Thoracic aorta (tissue), 2 donors: ENCODE results near the gene FHIT. TPM values are rescaled to one million over a fixed set of nuclear protein-coding genes. Genes with fewer than 3 reads are reported as not detected.

ENCODE experiments used
- ATAC-seq: fragments of 150-250 bp; one replicate; pipeline ENCODE4 v1.8.0; 2017; ENCODE audit warnings: low read depth; ENCODE audit not compliant: insufficient number of reproducible peaks, low FRiP score
- DNase-seq: peaks from one replicate; pipeline ENCODE4 v3.0.0-alpha.2; 2020; ENCODE audit warnings: low spot score
- H3K27ac ChIP-seq, 2 donors: fragments of 200-600 bp; sonication (generic); 1 replicate in 1 of 2; 2 replicates in 1 of 2; pipeline ENCODE4 v1.5.1; 2016; ENCODE audit warnings: mild to moderate bottlenecking in 2 of 2, moderate library complexity in 2 of 2
- H3K27me3 ChIP-seq: fragments of 200-600 bp; sonication (generic); replicated peaks from 2 replicates; pipeline ENCODE4 v1.6.0; 2016; ENCODE audit warnings: mild to moderate bottlenecking; ENCODE audit not compliant: insufficient read depth
- H3K36me3 ChIP-seq: fragments of 200-600 bp; sonication (generic); one replicate; pipeline ENCODE4 v1.5.1; 2016
- H3K4me1 ChIP-seq, 2 donors: fragments of 200-600 bp; sonication (generic); 1 replicate in 1 of 2; 2 replicates in 1 of 2; pipeline versions ENCODE4 v1.5.1 to v1.6.0; 2016; ENCODE audit warnings: low read depth in 2 of 2, mild to moderate bottlenecking in 1 of 2; ENCODE audit not compliant: control insufficient read depth in 1 of 2
- H3K4me3 ChIP-seq: fragments of 200-600 bp; sonication (generic); 2 replicates; pipeline ENCODE4 v1.5.1; 2016; ENCODE audit warnings: mild to moderate bottlenecking
- H3K9me3 ChIP-seq: fragments of 200-600 bp; sonication (generic); 2 replicates; pipeline ENCODE4 v1.5.1; 2016
- total RNA-seq, 2 donors: library from RNA; depleted of rRNA; stranded (reverse); fragments of >200 nt; gene quantifications; one replicate each; pipeline versions ENCODE4 v1.1.0 to v1.2.3, GENCODE V29; 2016
- TF ChIP-seq, protein P1 (sequence below): fragments of 200-600 bp; sonication (generic); IDR thresholded peaks from one replicate; pipeline ENCODE4 v1.5.1; 2019; ENCODE audit warnings: antibody characterized with exemption

FHIT gene
- total RNA-seq, 2 donors from 2014 or later, result 2.0 to 2.3 TPM

GRCh38 chr3:60046210-60046609 is 1205.0 kb downstream of the FHIT start:
- no peaks in the 10 kb centered on the region for H3K27me3 ChIP-seq
- no peaks in the 10 kb centered on the region for H3K9me3 ChIP-seq
- H3K4me1 ChIP-seq, result no peaks in the 10 kb centered on the region
- no peak overlapping the region for H3K4me3 ChIP-seq
- DNase-seq (no peak), ATAC-seq (no peak)
- H3K36me3 ChIP-seq, result no peaks in the 10 kb centered on the region
- TF ChIP-seq, protein P1, sequence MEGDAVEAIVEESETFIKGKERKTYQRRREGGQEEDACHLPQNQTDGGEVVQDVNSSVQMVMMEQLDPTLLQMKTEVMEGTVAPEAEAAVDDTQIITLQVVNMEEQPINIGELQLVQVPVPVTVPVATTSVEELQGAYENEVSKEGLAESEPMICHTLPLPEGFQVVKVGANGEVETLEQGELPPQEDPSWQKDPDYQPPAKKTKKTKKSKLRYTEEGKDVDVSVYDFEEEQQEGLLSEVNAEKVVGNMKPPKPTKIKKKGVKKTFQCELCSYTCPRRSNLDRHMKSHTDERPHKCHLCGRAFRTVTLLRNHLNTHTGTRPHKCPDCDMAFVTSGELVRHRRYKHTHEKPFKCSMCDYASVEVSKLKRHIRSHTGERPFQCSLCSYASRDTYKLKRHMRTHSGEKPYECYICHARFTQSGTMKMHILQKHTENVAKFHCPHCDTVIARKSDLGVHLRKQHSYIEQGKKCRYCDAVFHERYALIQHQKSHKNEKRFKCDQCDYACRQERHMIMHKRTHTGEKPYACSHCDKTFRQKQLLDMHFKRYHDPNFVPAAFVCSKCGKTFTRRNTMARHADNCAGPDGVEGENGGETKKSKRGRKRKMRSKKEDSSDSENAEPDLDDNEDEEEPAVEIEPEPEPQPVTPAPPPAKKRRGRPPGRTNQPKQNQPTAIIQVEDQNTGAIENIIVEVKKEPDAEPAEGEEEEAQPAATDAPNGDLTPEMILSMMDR, result no peak
- H3K27ac ChIP-seq, result no peak overlapping the region

- DNase-seq (no peak), ATAC-seq (no peak)
- no peaks in the 10 kb centered on the region for H3K9me3 ChIP-seq
- H3K4me3 ChIP-seq, result no peak overlapping the region
- no peak overlapping the region for H3K27ac ChIP-seq
- H3K4me1 ChIP-seq, result no peaks in the 10 kb centered on the region
- no peaks in the 10 kb centered on the region for H3K36me3 ChIP-seq
- TF ChIP-seq, protein P1, result no peak
- no peaks in the 10 kb centered on the region for H3K27me3 ChIP-seq
Measured at GRCh38 chr3:60045686-60046085, 1205.6 kb downstream of the FHIT start.

DNA sequence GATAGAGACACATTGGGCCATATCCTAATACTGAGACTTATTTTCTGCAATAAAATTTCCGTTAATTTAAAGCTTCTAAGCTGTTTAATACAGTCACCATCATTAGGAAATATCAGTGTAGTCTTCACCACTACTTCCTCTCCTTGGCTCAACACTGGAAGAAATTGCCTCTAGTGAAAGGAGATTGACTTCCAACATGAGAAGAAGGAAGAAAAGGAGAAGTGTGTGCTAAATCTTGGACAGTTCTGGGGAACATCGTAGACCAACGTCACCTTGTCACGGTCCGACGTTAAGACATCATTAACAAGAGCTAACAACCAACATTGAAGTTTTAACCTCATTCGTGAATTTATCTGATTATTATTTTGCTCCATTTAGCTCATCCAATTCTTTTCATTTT is 1214.4 kb downstream of the FHIT start:
- Histone ChIP-seq H3K9me3 (no peaks in the 10 kb centered on the region), H3K27me3 (no peaks in the 10 kb centered on the region), H3K4me3 (no peak overlapping the region), H3K27ac (no peak overlapping the region), H3K36me3 (no peaks in the 10 kb centered on the region), H3K4me1 (no peaks in the 10 kb centered on the region)
- DNase-seq, result no peak
- TF ChIP-seq, protein P1, result no peak
- no peak for ATAC-seq

DNA sequence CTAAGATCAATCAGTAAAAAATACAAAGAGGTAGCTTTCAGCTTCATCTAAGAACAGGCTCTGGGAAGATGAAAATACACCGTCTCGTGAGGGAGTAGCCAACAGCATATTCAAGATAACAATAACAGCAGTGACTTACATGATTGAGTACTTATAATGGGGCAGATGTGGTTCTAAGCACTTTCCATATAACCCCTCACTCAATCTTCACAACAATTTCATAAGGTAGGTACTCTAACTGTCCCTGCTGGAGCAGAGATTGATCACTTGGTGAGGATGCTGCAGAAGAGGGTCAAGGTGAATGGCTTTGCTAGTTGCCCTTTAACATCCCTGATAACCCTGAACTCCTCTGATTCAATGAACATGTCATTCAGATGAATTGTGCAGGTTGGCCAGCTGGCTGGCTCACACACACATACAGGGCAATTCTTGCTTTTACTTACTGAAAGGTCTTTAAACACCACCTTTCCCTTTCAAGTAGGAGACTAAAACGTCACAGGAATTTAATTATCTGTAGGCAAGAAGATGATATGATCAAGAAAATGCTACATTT is 1217.3 kb downstream of the FHIT start:
- Histone ChIP-seq H3K4me1 (no peaks in the 10 kb centered on the region), H3K36me3 (no peaks in the 10 kb centered on the region), H3K27me3 (no peaks in the 10 kb centered on the region), H3K27ac (no peak overlapping the region), H3K4me3 (no peak overlapping the region), H3K9me3 (no peaks in the 10 kb centered on the region)
- TF ChIP-seq, protein P1, result no peak
- no peak for DNase-seq
- no peak for ATAC-seq

- TF ChIP-seq, protein P1, result no peak
- no peaks in the 10 kb centered on the region for H3K9me3 ChIP-seq
- no peaks in the 10 kb centered on the region for H3K36me3 ChIP-seq
- no peak for ATAC-seq
- H3K4me3 ChIP-seq, result no peak overlapping the region
- H3K4me1 ChIP-seq, result peaks cover under 1% of the 10 kb centered on the region in 2 donors
- H3K27ac ChIP-seq, result no peak overlapping the region
- no peaks in the 10 kb centered on the region for H3K27me3 ChIP-seq
- DNase-seq, result no peak
Measured at GRCh38 chr3:60030982-60031381, 1220.3 kb downstream of the FHIT start.
